Thyroid gland (tissue), 4 donors: ENCODE results near the gene CDC14B. TPM values are rescaled to one million over a fixed set of nuclear protein-coding genes. Genes with fewer than 3 reads are reported as not detected.

Experiments used
- DNase-seq, 2 donors: peaks; one replicate each; pipeline ENCODE4 v3.0.0-alpha.2; 2019
- H3K27ac ChIP-seq, 3 donors: fragments of 200-600 bp; sonication (generic); 1 replicate in 2 of 3; 2 replicates in 1 of 3; pipeline ENCODE4 v1.5.1; 2016 to 2019; ENCODE audit warnings: mild to moderate bottlenecking in 1 of 3, moderate library complexity in 1 of 3
- H3K27me3 ChIP-seq: fragments of 200-600 bp; sonication (generic); one replicate; pipeline ENCODE4 v1.5.1; 2019
- H3K36me3 ChIP-seq, 2 donors: fragments of 200-600 bp; sonication (generic); one replicate each; pipeline ENCODE4 v1.5.1; 2016 to 2019
- H3K4me1 ChIP-seq, 2 donors: fragments of 200-600 bp; sonication (generic); one replicate each; pipeline ENCODE4 v1.5.1; 2017 to 2019
- H3K4me3 ChIP-seq, 3 donors: fragments of 200-600 bp; sonication (generic); replicated peaks in 1 of 3; 1 replicate in 2 of 3; 2 replicates in 1 of 3; pipeline ENCODE4 v1.5.1; 2016; ENCODE audit warnings: mild to moderate bottlenecking in 1 of 3
- H3K9me3 ChIP-seq: fragments of 200-600 bp; sonication (generic); one replicate; pipeline ENCODE4 v1.5.1; 2017
- POLR2A ChIP-seq, 2 donors: fragments of 450-650 bp; IDR thresholded peaks; one replicate each; pipeline ENCODE4 v1.6.1; 2017; ENCODE audit warnings: antibody characterized with exemption in 2 of 2, mild to moderate bottlenecking in 2 of 2, moderate library complexity in 1 of 2
- WGBS, 2 donors: methylation state at CpG; one replicate each; pipeline ENCODE4 v1.1.5; 2017; 5-methylcytosine and 5-hydroxymethylcytosine counted together
- intact Hi-C: fragments of 100-400 bp; cut with DNase I; formaldehyde crosslinking; loops from one replicate; pipeline ENCODE4 v1.15.1; 2023
- total RNA-seq, 4 donors: library from RNA; depleted of rRNA; stranded (reverse); fragments of >200 nt; gene quantifications; one replicate each; pipeline ENCODE4 v1.2.3, GENCODE V29; 2016
- TF ChIP-seq, protein P1 (sequence below), 6 experiments: fragments of 200-600 bp in 3 of 6; fragments of 450-650 bp in 3 of 6; sonication (generic) in 3 of 6; IDR thresholded peaks; one replicate each; pipeline ENCODE4 v1.5.1; 2016 to 2019; ENCODE audit warnings: antibody characterized with exemption in 6 of 6, mild to moderate bottlenecking in 2 of 6, inconsistent platforms in 1 of 6, moderate library complexity in 1 of 6

Gene CDC14B
- total RNA-seq, 4 donors from 2014 or later, result 39.7 to 87.4 (median 56.3) TPM

DNA sequence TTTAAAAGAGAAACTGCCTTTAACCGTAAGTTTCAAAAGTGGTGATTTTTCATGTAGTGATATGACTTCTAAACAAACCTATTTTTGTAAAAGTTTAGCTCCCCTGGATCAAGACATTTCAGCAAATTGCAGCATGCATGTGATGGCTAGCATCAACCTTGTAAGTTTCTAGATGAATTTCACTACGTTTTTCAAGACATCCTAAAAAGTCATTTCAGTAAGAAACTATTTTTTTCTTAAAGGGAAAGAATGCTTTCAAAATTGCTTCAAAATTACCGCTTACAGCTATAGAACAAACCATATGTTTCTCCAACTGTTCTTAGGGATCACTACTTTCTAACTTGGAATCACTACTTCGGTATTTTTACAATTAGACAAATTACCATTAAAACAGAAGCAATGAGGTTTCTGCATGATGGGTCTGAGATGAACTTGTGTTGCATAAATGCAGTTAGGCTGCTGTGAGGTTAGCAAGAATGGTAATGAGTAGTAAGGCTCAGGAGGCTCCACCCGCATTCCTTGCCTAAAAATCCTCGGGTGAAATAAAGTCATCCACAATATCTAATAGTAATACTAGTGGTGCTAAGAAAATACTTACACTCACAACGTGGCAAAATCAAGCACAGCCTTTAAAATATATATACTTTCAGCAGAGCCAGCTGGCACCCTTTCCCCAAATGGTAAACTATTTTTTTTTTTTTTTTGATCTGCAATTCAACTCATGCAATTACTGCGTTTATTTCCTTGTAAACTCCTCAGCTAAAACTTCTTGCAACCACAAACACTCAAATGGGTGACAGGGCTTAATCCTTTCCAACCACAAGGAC lies 53.8 kb downstream of the CDC14B start:
- Histone ChIP-seq H3K9me3 (no peaks in the 10 kb centered on the region), H3K27ac (peak overlapping the region; percentile 86 to 98 (median 94)), H3K36me3 (no peaks in the 10 kb centered on the region), H3K4me3 (peak overlapping the region in 2 of 3 donors; percentile 27 to 76), H3K27me3 (no peaks in the 10 kb centered on the region), H3K4me1 (peaks cover 4 to 5% of the 10 kb centered on the region in 2 donors)
- no peak for TF ChIP-seq POLR2A (IDR thresholded peaks at IDR 0.05)
- TF ChIP-seq, protein P1, sequence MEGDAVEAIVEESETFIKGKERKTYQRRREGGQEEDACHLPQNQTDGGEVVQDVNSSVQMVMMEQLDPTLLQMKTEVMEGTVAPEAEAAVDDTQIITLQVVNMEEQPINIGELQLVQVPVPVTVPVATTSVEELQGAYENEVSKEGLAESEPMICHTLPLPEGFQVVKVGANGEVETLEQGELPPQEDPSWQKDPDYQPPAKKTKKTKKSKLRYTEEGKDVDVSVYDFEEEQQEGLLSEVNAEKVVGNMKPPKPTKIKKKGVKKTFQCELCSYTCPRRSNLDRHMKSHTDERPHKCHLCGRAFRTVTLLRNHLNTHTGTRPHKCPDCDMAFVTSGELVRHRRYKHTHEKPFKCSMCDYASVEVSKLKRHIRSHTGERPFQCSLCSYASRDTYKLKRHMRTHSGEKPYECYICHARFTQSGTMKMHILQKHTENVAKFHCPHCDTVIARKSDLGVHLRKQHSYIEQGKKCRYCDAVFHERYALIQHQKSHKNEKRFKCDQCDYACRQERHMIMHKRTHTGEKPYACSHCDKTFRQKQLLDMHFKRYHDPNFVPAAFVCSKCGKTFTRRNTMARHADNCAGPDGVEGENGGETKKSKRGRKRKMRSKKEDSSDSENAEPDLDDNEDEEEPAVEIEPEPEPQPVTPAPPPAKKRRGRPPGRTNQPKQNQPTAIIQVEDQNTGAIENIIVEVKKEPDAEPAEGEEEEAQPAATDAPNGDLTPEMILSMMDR (IDR thresholded peaks at IDR 0.05), result no peak
- intact Hi-C loops, result loop anchor here (5.0 to 10.0 kb wide), 2 partner anchors 51 to 91 kb away; partner anchors contain the start of gene PRXL2C
- 29 to 37% methylated on average over 8 of the region's 8 CpGs for WGBS, 2 donors
- peak in 1 of 2 donors; percentile 4 for DNase-seq

DNA sequence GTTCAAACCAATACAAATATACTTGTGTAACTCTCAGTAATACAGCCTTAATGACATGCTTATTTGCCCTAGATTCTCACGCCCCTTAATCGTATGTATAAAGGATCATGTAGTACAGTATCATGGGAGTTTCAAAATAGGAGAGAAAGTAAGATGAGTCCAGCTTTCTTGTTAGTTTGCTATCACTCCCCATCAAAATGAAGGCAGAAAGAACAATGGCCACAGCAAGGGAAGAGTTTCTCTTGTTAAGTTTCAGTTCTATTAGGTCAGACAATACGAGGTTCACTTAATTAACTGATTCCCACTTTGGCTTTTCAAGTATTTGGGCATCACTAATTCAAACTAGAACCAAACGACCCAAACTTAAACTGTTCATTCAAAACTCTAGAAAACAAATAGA lies 55.4 kb downstream of the CDC14B start:
- Histone ChIP-seq H3K9me3 (no peaks in the 10 kb centered on the region), H3K4me3 (no peak overlapping the region), H3K27ac (peak overlapping the region in 1 of 3 donors; percentile 16), H3K4me1 (peaks cover 4 to 5% of the 10 kb centered on the region in 2 donors), H3K27me3 (no peaks in the 10 kb centered on the region), H3K36me3 (no peaks in the 10 kb centered on the region)
- intact Hi-C loops, result loop anchor here (5.0 to 10.0 kb wide), 2 partner anchors 49 to 117 kb away; no protein-coding TSS in a partner anchor
- DNase-seq, result no peak
- no peak for TF ChIP-seq POLR2A (IDR thresholded peaks at IDR 0.05)
- TF ChIP-seq, protein P1 (IDR thresholded peaks at IDR 0.05), result no peak
- WGBS, 2 donors, result 73 to 84% methylated on average over 4 of the region's 4 CpGs

DNA sequence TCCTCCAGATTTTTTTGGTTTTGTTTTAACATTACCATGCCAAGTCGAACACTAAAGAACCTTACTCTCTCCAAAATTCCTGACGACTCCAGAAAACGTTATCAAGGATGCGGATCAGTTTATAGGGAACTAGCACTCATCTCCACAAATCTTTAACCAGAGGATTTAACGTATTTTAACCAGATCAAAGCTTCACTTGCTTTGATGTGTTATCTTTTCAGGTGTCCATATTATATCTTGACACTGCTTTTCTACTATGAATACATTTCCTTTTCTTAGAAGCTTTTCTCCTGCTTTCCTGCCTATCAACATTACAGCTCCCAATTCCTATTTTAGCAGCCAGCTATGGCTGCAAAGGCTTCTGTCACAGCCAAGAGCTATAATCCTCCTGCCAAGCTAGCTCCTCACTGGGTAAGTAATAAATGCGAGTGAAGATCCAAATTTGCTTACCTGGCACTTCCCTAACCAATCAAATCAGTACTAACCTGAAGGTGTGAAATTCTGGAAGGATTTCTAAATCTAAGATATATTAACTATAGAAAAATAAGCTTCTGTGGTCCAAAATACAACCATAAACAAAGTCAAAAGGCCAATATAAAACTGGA lies 60.2 kb downstream of the CDC14B start:
- Histone ChIP-seq H3K36me3 (no peaks in the 10 kb centered on the region), H3K4me3 (no peak overlapping the region), H3K27ac (no peak overlapping the region), H3K27me3 (no peaks in the 10 kb centered on the region), H3K9me3 (no peaks in the 10 kb centered on the region), H3K4me1 (peaks cover 0 to 11% of the 10 kb centered on the region in 2 donors)
- intact Hi-C loops, result no loop called here
- TF ChIP-seq, protein P1 (IDR thresholded peaks at IDR 0.05), result no peak
- TF ChIP-seq POLR2A (IDR thresholded peaks at IDR 0.05), result no peak
- DNase-seq, result no peak
- 83 to 84% methylated on average over 6 of the region's 6 CpGs for WGBS, 2 donors

DNA sequence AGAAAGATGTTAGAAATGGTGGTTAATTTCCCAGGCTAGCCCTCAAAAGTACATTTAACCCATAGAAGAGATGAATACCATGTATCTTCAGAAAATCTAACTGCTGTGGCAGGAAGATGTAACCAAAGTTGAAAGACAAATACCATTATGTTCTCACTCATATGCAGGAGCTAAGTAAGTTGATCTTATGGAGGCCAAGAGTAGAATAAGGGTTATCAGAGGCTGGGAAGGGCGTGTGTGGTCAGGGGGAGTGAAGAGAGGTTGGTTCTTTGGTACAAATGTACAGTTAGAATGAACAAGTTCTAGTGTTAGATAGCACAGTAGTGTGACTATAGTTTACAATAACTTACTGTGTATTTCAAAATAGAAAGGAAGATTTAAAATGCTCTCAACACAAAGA lies 61.7 kb downstream of the CDC14B start:
- no peaks in the 10 kb centered on the region for H3K27me3 ChIP-seq
- H3K36me3 ChIP-seq, result no peaks in the 10 kb centered on the region
- no peak for TF ChIP-seq POLR2A (IDR thresholded peaks at IDR 0.05)
- DNase-seq, result no peak
- WGBS, 2 donors, result 97 to 100% methylated on average over 1 of the region's 1 CpG
- no peaks in the 10 kb centered on the region for H3K9me3 ChIP-seq
- no peak overlapping the region for H3K4me3 ChIP-seq
- peaks cover 0 to 11% of the 10 kb centered on the region in 2 donors for H3K4me1 ChIP-seq
- intact Hi-C loops, result no loop called here
- H3K27ac ChIP-seq, result peak overlapping the region in 1 of 3 donors; percentile 69

DNA sequence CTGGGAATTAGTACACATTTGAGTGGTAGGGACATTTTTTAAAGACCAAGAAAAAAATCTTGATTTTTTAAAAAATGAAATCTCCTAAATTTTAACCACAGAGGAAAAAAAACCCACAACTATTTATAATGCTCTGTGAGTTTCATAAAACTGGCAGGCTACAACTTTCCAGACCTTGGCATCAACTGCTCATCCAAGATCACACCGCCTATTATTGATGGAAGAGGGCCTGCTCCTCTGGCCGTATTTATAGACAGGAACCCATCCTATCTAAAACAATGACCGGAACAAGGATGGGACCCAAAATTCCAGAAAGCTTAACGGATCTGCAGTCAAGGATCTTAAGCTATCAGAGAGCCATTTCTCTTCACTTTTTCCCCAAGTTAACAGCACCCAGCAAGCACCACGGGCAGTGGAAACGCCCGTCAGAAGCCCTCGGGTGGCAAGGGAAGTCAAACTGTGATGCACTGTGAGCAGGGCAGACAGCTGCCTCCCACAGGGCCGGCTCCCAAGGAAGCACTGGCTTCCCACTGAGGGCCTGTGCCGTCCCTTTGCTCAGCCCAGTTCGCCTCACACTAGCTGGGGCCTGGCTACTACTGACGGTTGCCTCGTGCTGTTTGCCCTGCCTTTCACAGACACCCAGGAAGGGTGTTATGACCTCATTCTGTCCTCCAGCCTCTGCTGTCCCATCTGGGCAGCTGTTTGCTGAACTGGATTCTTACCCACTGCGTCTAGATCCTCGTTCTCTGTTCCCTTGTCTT lies 62.8 kb downstream of the CDC14B start:
- peak overlapping the region; percentile 35 to 73 (median 69) for H3K27ac ChIP-seq
- H3K9me3 ChIP-seq, result no peaks in the 10 kb centered on the region
- H3K4me1 ChIP-seq, result peaks cover 0 to 11% of the 10 kb centered on the region in 2 donors
- TF ChIP-seq, protein P1 (IDR thresholded peaks at IDR 0.05), result no peak
- TF ChIP-seq POLR2A (IDR thresholded peaks at IDR 0.05), result no peak
- H3K27me3 ChIP-seq, result no peaks in the 10 kb centered on the region
- intact Hi-C loops, result no loop called here
- 83 to 91% methylated on average over 13 to 15 of the region's 15 CpGs for WGBS, 2 donors
- H3K4me3 ChIP-seq, result no peak overlapping the region
- DNase-seq, result no peak
- H3K36me3 ChIP-seq, result no peaks in the 10 kb centered on the region
